Adrenal gland (tissue), 12 donors: ENCODE measurements around the gene KCNA10. TPM values are rescaled to one million over a fixed set of nuclear protein-coding genes. Genes with fewer than 3 reads are reported as not detected.

Experiments used
- DNase-seq, 7 donors: peaks; one replicate each; pipeline ENCODE4 v3.0.0-alpha.2; 2019 to 2020
- H3K27ac ChIP-seq, 5 donors: fragments of 200-600 bp; sonication (generic) in 4 of 5; 1 replicate in 3 of 5; 2 replicates in 2 of 5; pipeline versions ENCODE4 v1.5.1 to v1.8.0; 2016 to 2020; ENCODE audit warnings: mild to moderate bottlenecking in 1 of 5
- H3K27me3 ChIP-seq: fragments of 200-600 bp; 2 replicates; pipeline ENCODE4 v1.8.0; 2021
- H3K36me3 ChIP-seq, 2 donors: fragments of 200-600 bp; replicated peaks in 1 of 2; 1 replicate in 1 of 2; 2 replicates in 1 of 2; pipeline versions ENCODE4 v1.5.1 to v1.8.0; 2018 to 2022
- H3K4me1 ChIP-seq, 2 donors: fragments of 200-600 bp; replicated peaks in 1 of 2; 1 replicate in 1 of 2; 2 replicates in 1 of 2; pipeline versions ENCODE4 v1.5.1 to v1.8.0; 2018 to 2021
- H3K4me3 ChIP-seq, 4 donors: fragments of 200-600 bp; sonication (generic) in 3 of 4; one replicate each; pipeline ENCODE4 v1.5.1; 2016 to 2018
- H3K9me3 ChIP-seq, 3 donors: fragments of 200-600 bp; sonication (generic) in 1 of 3; replicated peaks in 1 of 3; 1 replicate in 2 of 3; 2 replicates in 1 of 3; pipeline versions ENCODE4 v1.5.1 to v1.8.0; 2016 to 2021
- POLR2A ChIP-seq, 2 donors: fragments of 450-650 bp; IDR thresholded peaks; one replicate each; pipeline ENCODE4 v1.6.1; 2017; ENCODE audit warnings: antibody characterized with exemption in 2 of 2, mild to moderate bottlenecking in 2 of 2, moderate library complexity in 1 of 2
- WGBS, 4 donors: extraction: QIAGEN DNeasy Blood & Tissue Kit in 2 of 4; methylation state at CpG; one replicate each; pipeline versions ENCODE4 v1.1.5 to v1.1.7; 2013 to 2017; 5-methylcytosine and 5-hydroxymethylcytosine counted together
- intact Hi-C, 2 donors: fragments of 100-400 bp; cut with DNase I; formaldehyde crosslinking; loops; one replicate each; pipeline versions ENCODE4 v1.14.1 to v1.15.0; 2022 to 2023
- polyA plus RNA-seq, 3 donors: library from polyadenylated mRNA; stranded (reverse); fragments of 200-250 nt in 2 of 3; fragments of 350-450 nt in 1 of 3; fragmentation: Illumina TruSeq in 1 of 3; extraction: RNeasy Lipid Tissue Mini Kit (QIAGEN cat#74804) in 1 of 3; gene quantifications; one replicate each; pipeline ENCODE4 v1.2.3, GENCODE V29; 2013 to 2014
- total RNA-seq, 9 donors: library from RNA; depleted of rRNA in 4 of 9; stranded (reverse); fragments of >200 nt in 4 of 9; fragments of 120-200 nt in 1 of 9; fragmentation: NEBNext Ultra II Directional in 1 of 9; extraction: Animal tissue kit (Norgen Biotek cat#: 25700) in 1 of 9; gene quantifications; one replicate each; pipeline versions ENCODE4 v1.1.0 to v1.2.4, GENCODE V29; 2013 to 2023
- TF ChIP-seq, protein P1 (sequence below), 6 experiments: fragments of 450-650 bp in 4 of 6; fragments of 200-600 bp in 2 of 6; sonication (generic) in 1 of 6; IDR thresholded peaks; 1 replicate in 5 of 6; 2 replicates in 1 of 6; pipeline versions ENCODE4 v1.5.1 to v1.8.0; 2016 to 2021; ENCODE audit warnings: antibody characterized with exemption in 6 of 6, mild to moderate bottlenecking in 2 of 6, moderate library complexity in 1 of 6
- donor health status: healthy with polysubstance abuse.
- donor health status: Bipolar disorder and iron deficiency.
- donor health status: DM: yes; HTN: yes; CAD: no.
- donor health status: DM: no; HTN: no; CAD: no.
- donor health status: DM: no; HTN: no; CAD: no.
- donor health status: DM: yes; HTN: yes; CAD: no.

Gene KCNA10
- total and polyA plus RNA-seq, 12 donors: not detected

DNA sequence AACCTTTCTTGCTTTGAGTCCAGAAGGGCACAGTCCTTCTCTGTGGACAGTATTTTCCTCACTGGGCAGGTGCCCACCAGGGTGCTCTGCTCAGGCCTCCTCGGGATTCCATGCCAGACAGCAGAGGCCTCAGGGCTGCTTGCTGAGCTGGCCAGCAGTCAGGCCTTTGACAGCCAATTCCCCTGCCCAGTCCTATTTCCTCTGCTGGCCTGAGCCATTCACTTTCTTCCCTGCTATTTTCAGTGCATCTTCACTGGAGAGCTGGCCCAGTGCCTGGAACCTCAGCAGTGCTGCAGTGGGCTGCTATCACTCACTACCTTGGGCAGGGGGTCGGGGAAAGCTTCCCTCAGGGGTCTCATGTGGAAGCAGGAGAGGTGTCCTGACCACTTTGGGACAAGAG is 33.2 kb downstream of the KCNA10 start:
- 11 to 57% (median 34%) methylated on average over 1 to 2 of the region's 2 CpGs for WGBS, 4 donors
- no peaks in the 10 kb centered on the region for H3K27me3 ChIP-seq
- peaks cover 7 to 9% of the 10 kb centered on the region in 2 donors for H3K4me1 ChIP-seq
- H3K36me3 ChIP-seq: no peaks in the 10 kb centered on the region
- no peak overlapping the region for H3K4me3 ChIP-seq
- H3K27ac ChIP-seq: no peak overlapping the region
- TF ChIP-seq, protein P1, sequence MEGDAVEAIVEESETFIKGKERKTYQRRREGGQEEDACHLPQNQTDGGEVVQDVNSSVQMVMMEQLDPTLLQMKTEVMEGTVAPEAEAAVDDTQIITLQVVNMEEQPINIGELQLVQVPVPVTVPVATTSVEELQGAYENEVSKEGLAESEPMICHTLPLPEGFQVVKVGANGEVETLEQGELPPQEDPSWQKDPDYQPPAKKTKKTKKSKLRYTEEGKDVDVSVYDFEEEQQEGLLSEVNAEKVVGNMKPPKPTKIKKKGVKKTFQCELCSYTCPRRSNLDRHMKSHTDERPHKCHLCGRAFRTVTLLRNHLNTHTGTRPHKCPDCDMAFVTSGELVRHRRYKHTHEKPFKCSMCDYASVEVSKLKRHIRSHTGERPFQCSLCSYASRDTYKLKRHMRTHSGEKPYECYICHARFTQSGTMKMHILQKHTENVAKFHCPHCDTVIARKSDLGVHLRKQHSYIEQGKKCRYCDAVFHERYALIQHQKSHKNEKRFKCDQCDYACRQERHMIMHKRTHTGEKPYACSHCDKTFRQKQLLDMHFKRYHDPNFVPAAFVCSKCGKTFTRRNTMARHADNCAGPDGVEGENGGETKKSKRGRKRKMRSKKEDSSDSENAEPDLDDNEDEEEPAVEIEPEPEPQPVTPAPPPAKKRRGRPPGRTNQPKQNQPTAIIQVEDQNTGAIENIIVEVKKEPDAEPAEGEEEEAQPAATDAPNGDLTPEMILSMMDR (IDR thresholded peaks at IDR 0.05): no peak
- no peak for TF ChIP-seq POLR2A (IDR thresholded peaks at IDR 0.05)
- intact Hi-C loops: no loop called here
- peak in 2 of 7 donors; percentile 24 to 28 for DNase-seq
- no peaks in the 10 kb centered on the region for H3K9me3 ChIP-seq

DNA sequence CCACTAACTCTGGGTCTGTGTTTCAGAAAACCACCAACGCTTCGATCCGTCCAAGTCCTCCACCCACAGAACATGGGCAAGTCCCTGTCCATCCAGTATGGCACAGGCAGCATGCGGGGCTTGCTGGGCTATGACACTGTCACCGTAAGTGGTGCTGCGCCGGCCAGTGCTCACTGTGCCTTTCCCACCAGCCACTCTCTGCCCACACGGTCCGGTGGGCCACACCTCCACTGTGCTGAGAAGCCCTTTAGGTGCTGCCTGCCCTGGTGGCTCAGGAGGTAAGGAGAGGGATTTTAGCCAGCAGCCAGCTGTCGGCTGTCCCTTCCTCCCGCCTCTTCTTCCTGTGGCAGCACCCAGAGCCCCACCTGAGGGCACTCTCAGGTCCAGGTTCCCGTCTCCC is 34.2 kb downstream of the KCNA10 start:
- intact Hi-C loops: no loop called here
- no peak for DNase-seq

DNA sequence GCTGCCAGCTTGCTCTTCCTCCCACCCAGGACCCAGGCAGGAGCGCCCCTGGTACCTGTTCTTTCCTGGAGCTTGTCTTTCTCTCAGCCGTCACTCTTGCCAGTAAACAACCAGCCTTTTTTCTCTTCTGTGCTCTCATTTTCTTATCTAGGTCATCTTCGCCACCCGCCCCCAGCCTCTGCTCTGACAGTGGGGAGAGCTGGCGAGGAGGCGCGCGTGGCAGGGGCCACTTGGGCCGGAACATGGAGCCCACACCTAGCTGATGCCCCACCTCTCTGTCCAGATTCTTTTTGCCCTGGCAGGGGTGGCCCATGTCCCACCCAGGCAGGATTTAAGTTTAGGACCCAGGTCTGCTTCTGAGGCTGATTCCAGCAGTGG is 35.7 kb downstream of the KCNA10 start:
- H3K27me3 ChIP-seq: no peaks in the 10 kb centered on the region
- no peak for DNase-seq
- TF ChIP-seq, protein P1 (IDR thresholded peaks at IDR 0.05): no peak
- no peak for TF ChIP-seq POLR2A (IDR thresholded peaks at IDR 0.05)

More for the DNA sequence above, 34.2 kb downstream of the KCNA10 start:
- 65 to 92% (median 90%) methylated on average over 4 to 12 of the region's 12 CpGs for WGBS, 4 donors
- Histone ChIP-seq H3K4me1 (peaks cover 7 to 9% of the 10 kb centered on the region in 2 donors), H3K9me3 (no peaks in the 10 kb centered on the region), H3K36me3 (no peaks in the 10 kb centered on the region), H3K4me3 (no peak overlapping the region), H3K27me3 (no peaks in the 10 kb centered on the region), H3K27ac (no peak overlapping the region)
- TF ChIP-seq POLR2A (IDR thresholded peaks at IDR 0.05): no peak
- TF ChIP-seq, protein P1 (IDR thresholded peaks at IDR 0.05): no peak

DNA sequence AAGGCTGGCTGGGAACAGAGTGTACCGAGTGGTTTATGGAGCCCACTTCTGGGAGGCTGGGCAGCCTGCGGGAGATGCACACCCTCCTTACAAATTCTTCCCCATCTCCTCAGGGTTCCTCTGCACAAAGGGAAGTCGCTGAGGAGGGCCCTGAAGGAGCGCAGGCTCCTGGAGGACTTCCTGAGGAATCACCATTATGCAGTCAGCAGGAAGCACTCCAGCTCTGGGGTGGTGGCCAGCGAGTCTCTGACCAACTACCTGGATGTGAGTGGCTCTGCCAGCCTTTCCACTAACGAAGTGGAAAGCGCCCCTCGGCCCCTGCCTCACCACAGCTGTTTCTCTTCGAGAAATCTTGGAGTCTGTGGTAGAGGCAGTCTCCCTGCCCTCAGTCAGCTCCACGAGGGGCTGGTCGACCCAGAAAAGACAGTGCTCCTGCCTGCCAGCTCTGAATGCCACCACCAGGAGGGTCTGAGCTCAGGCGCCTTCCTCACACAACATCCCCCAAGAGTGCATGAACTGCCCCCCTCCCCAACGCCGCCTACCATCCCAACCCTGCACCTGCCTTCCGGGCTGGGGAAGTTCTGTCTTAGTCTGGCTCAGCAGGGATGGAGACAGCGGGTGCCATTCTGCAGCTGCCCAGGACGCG is 36.2 kb downstream of the KCNA10 start:
- Histone ChIP-seq H3K27me3 (no peaks in the 10 kb centered on the region), H3K36me3 (no peaks in the 10 kb centered on the region), H3K27ac (no peak overlapping the region), H3K9me3 (no peaks in the 10 kb centered on the region), H3K4me1 (peaks cover 7 to 9% of the 10 kb centered on the region in 2 donors), H3K4me3 (no peak overlapping the region)
- DNase-seq: peak in 1 of 7 donors; percentile 16
- 47 to 79% (median 56%) methylated on average over 9 to 18 of the region's 18 CpGs for WGBS, 4 donors
- TF ChIP-seq, protein P1 (IDR thresholded peaks at IDR 0.05): no peak
- no peak for TF ChIP-seq POLR2A (IDR thresholded peaks at IDR 0.05)
- intact Hi-C loops: no loop called here

More for the DNA sequence above, 35.7 kb downstream of the KCNA10 start:
- 40 to 69% (median 62%) methylated on average over 9 of the region's 9 CpGs for WGBS, 4 donors
- Histone ChIP-seq H3K27ac (no peak overlapping the region), H3K36me3 (no peaks in the 10 kb centered on the region), H3K4me1 (peaks cover 7 to 9% of the 10 kb centered on the region in 2 donors), H3K4me3 (no peak overlapping the region), H3K9me3 (no peaks in the 10 kb centered on the region)
- intact Hi-C loops: no loop called here
